IMR-90 (cell line): ENCODE measurements around the gene NRIP3. TPM values are rescaled to one million over a fixed set of nuclear protein-coding genes. Genes with fewer than 3 reads are reported as not detected.

Experiments used
- ATAC-seq: fragments of 200-7000 bp; cut with Tn5 transposase; 2 replicates; pipeline ENCODE4 v1.9.1; 2020; ENCODE audit warnings: low read depth, mild to moderate bottlenecking, moderate library complexity
- BruUV-seq: library from RNA; stranded (reverse); fragments of 400-500 nt; replicated peaks from 2 replicates; lab custom pipeline; 2021; lab: Mats Ljungman, UMichigan
- CTCF ChIA-PET: fragments of 300-600 bp; formaldehyde crosslinking; extraction: SDS; loops from one replicate; lab custom pipeline; 2021; ENCODE audit warnings: antibody characterized with exemption; lab: Yijun Ruan, JAX
- POLR2A ChIA-PET: fragments of 300-600 bp; sonication (Branson Sonifier 250); formaldehyde crosslinking; loops from one replicate; lab custom pipeline; 2022; ENCODE audit warnings: antibody characterized with exemption; ENCODE audit not compliant: unreplicated experiment; lab: Charles Lee
- DNase-seq: peaks from one replicate; pipeline ENCODE4 v3.0.0; 2013
- H2AFZ ChIP-seq: replicated peaks from 2 replicates; pipeline ENCODE3; 2013; ENCODE audit warnings: low read length, mild to moderate bottlenecking; ENCODE audit not compliant: poor library complexity
- H2AK5ac ChIP-seq: 2 replicates; pipeline ENCODE4 v1.6.1; 2013; ENCODE audit warnings: low read depth, low read length, inconsistent platforms
- H2AK9ac ChIP-seq: replicated peaks from 2 replicates; pipeline ENCODE3; 2013; ENCODE audit warnings: mild to moderate bottlenecking, low read depth, low read length, moderate library complexity; ENCODE audit not compliant: poor library complexity
- H2BK120ac ChIP-seq: 2 replicates; pipeline ENCODE4 v1.6.1; 2013; ENCODE audit warnings: low read depth, low read length, inconsistent platforms
- H2BK15ac ChIP-seq: 3 replicates; pipeline ENCODE4 v1.6.1; 2013; ENCODE audit warnings: low read depth, low read length, inconsistent platforms
- H2BK20ac ChIP-seq: 2 replicates; pipeline ENCODE4 v1.6.1; 2013; ENCODE audit warnings: low read depth, mild to moderate bottlenecking, inconsistent platforms, low read length, moderate library complexity
- H2BK5ac ChIP-seq: 2 replicates; pipeline ENCODE4 v1.6.1; 2013; ENCODE audit warnings: mild to moderate bottlenecking, low read depth, low read length, inconsistent platforms; ENCODE audit not compliant: poor library complexity, severe bottlenecking
- H3K14ac ChIP-seq: replicated peaks from 2 replicates; pipeline ENCODE4 v1.6.1; 2013; ENCODE audit warnings: low read depth, low read length, inconsistent platforms
- H3K18ac ChIP-seq: 2 replicates; pipeline ENCODE4 v1.6.1; 2013; ENCODE audit warnings: low read depth, low read length, control low read depth
- H3K23ac ChIP-seq: 2 replicates; pipeline ENCODE4 v1.6.1; 2013; ENCODE audit warnings: low read depth, low read length, inconsistent platforms
- H3K27ac ChIP-seq: 2 replicates; pipeline ENCODE4 v1.5.1; 2013; ENCODE audit warnings: mild to moderate bottlenecking, control low read depth, low read length; ENCODE audit not compliant: insufficient read depth
- H3K27me3 ChIP-seq: 2 replicates; pipeline ENCODE4 v1.6.1; 2013; ENCODE audit warnings: low read length; ENCODE audit not compliant: control insufficient read depth, insufficient read depth
- H3K36me3 ChIP-seq: 2 replicates; pipeline ENCODE4 v1.6.1; 2013; ENCODE audit warnings: low read length, mixed read lengths; ENCODE audit not compliant: control insufficient read depth, insufficient read depth
- H3K4ac ChIP-seq: 2 replicates; pipeline ENCODE4 v1.6.1; 2013; ENCODE audit warnings: low read depth, low read length, inconsistent platforms
- H3K4me1 ChIP-seq: 2 replicates; pipeline ENCODE4 v1.6.1; 2013; ENCODE audit warnings: low read length, mixed read lengths; ENCODE audit not compliant: control insufficient read depth, insufficient read depth
- H3K4me2 ChIP-seq: 2 replicates; pipeline ENCODE4 v1.6.1; 2013; ENCODE audit warnings: low read depth, mild to moderate bottlenecking, control low read depth, low read length, moderate library complexity
- H3K4me3 ChIP-seq: 2 replicates; pipeline ENCODE4 v1.5.1; 2013; ENCODE audit warnings: low read depth, mild to moderate bottlenecking, control low read depth, low read length, moderate library complexity; ENCODE audit not compliant: insufficient read depth
- H3K56ac ChIP-seq: 2 replicates; pipeline ENCODE4 v1.6.1; 2013; ENCODE audit warnings: low read length, inconsistent platforms; ENCODE audit not compliant: insufficient read depth; ENCODE audit errors: extremely low read depth
- H3K79me1 ChIP-seq, 2 experiments: 2 replicates each; pipeline ENCODE4 v1.6.1; 2013; ENCODE audit warnings: low read length in 2 of 2, inconsistent platforms in 1 of 2, low read depth in 1 of 2
- H3K9ac ChIP-seq: 2 replicates; pipeline ENCODE4 v1.6.1; 2013; ENCODE audit warnings: low read depth, low read length, control low read depth
- H3K9me1 ChIP-seq: 2 replicates; pipeline ENCODE4 v1.6.1; 2013; ENCODE audit warnings: low read length, inconsistent platforms; ENCODE audit not compliant: insufficient read depth
- H3K9me3 ChIP-seq: 2 replicates; pipeline ENCODE4 v1.6.1; 2013; ENCODE audit warnings: low read length; ENCODE audit not compliant: control insufficient read depth, insufficient read depth
- H4K20me1 ChIP-seq: 2 replicates; pipeline ENCODE4 v1.6.1; 2013; ENCODE audit warnings: low read length, inconsistent platforms; ENCODE audit not compliant: insufficient read depth
- H4K5ac ChIP-seq: 2 replicates; pipeline ENCODE4 v1.6.1; 2013; ENCODE audit warnings: mild to moderate bottlenecking, low read depth, low read length, control low read depth
- H4K8ac ChIP-seq, 2 experiments: 2 replicates each; pipeline ENCODE4 v1.6.1; 2013; ENCODE audit warnings: low read depth in 2 of 2, low read length in 2 of 2, control low read depth in 1 of 2, inconsistent platforms in 1 of 2
- H4K91ac ChIP-seq: 2 replicates; pipeline ENCODE4 v1.6.1; 2013; ENCODE audit warnings: low read depth, low read length, inconsistent platforms; ENCODE audit not compliant: insufficient read depth
- BHLHE40 ChIP-seq: fragments of 150-350 bp; IDR thresholded peaks from 2 replicates; pipeline ENCODE4 v1.6.1; 2016; ENCODE audit warnings: mild to moderate bottlenecking, low read depth, low read length
- CEBPB ChIP-seq: IDR thresholded peaks from 2 replicates; pipeline ENCODE4 v1.6.1; 2012; ENCODE audit warnings: low read depth, low read length, improper control_type of control experiment
- CHD1 ChIP-seq: IDR thresholded peaks from 2 replicates; pipeline ENCODE4 v1.6.1; 2012; ENCODE audit warnings: low read depth, low read length, improper control_type of control experiment
- FOS ChIP-seq: fragments of 150-350 bp; IDR thresholded peaks from 2 replicates; pipeline ENCODE4 v1.6.1; 2016; ENCODE audit warnings: low read depth, low read length
- MAFK ChIP-seq: IDR thresholded peaks from 2 replicates; pipeline ENCODE4 v1.6.1; 2012; ENCODE audit warnings: low read depth, low read length, improper control_type of control experiment
- RAD21 ChIP-seq: IDR thresholded peaks from 2 replicates; pipeline ENCODE4 v1.6.1; 2012; ENCODE audit warnings: low read length, improper control_type of control experiment
- RCOR1 ChIP-seq: IDR thresholded peaks from 2 replicates; pipeline ENCODE4 v1.6.1; 2012; ENCODE audit warnings: mild to moderate bottlenecking, low read length, improper control_type of control experiment; ENCODE audit not compliant: insufficient replicate concordance
- RFX5 ChIP-seq: IDR thresholded peaks from 2 replicates; pipeline ENCODE4 v1.8.0; 2012; ENCODE audit warnings: low read depth, mild to moderate bottlenecking, low read length, moderate library complexity
- SMC3 ChIP-seq: fragments of 150-350 bp; IDR thresholded peaks from 2 replicates; pipeline ENCODE4 v1.6.1; 2016; ENCODE audit warnings: low read depth, mild to moderate bottlenecking, antibody characterized with exemption, low read length, moderate library complexity
- WGBS, 2 experiments: methylation state at CpG; one replicate each; pipeline versions ENCODE4 v1.1.5 to v1.1.7; 2013; ENCODE audit warnings: missing lambda C conversion rate in 2 of 2; ENCODE audit not compliant: insufficient read length in 1 of 2; ENCODE audit errors: extremely low coverage in 2 of 2; 5-methylcytosine and 5-hydroxymethylcytosine counted together
- dilution Hi-C: fragments of 300-500 bp; cut with HindIII; formaldehyde crosslinking; loops from one replicate; pipeline ENCODE4 v1.14.3; 2018; ENCODE audit warnings: low sequenced_read_pairs; ENCODE audit not compliant: unreplicated experiment
- in situ Hi-C: fragments of 300-500 bp; cut with MboI; formaldehyde crosslinking; loops from 3 replicates; pipeline ENCODE4 v1.14.3; 2019; ENCODE audit warnings: low sequenced_read_pairs, inconsistent platforms, mixed read lengths
- intact Hi-C: fragments of 100-400 bp; cut with micrococcal nuclease; formaldehyde crosslinking; loops from 2 replicates; pipeline ENCODE4 v1.10.0; 2022
- polyA plus RNA-seq, 3 experiments: library from polyadenylated mRNA; depleted of rRNA; stranded (reverse); fragments of >200 nt; gene quantifications; 2 replicates each; pipeline ENCODE4 v1.2.3, GENCODE V29; 2012; ENCODE audit warnings: low replicate concordance in 1 of 3
- total RNA-seq: library from RNA; depleted of rRNA; stranded (reverse); fragments of >200 nt; gene quantifications from 2 replicates; pipeline ENCODE4 v1.2.3, GENCODE V29; 2012
- TF ChIP-seq, protein P1 (sequence below): fragments of 150-350 bp; IDR thresholded peaks from 2 replicates; pipeline ENCODE4 v1.6.1; 2016; ENCODE audit warnings: low read depth, mild to moderate bottlenecking, low read length, moderate library complexity, borderline replicate concordance
- TF ChIP-seq, protein P2 (sequence below): conservative IDR thresholded peaks from 2 replicates; pipeline ENCODE4 v1.5.1; 2012; ENCODE audit warnings: mild to moderate bottlenecking, low read depth, low read length, improper control_type of control experiment

NRIP3 gene
- total and polyA plus RNA-seq, 2 of the 4 experiments (the other 2 are of a cell fraction), result 11.5 to 43.6 TPM

GRCh38 chr11:9003573-9004182, at the start of gene NRIP3 (continued):
- TF ChIP-seq MAFK (no peak), SMC3 (no peak)
- TF ChIP-seq, protein P1, sequence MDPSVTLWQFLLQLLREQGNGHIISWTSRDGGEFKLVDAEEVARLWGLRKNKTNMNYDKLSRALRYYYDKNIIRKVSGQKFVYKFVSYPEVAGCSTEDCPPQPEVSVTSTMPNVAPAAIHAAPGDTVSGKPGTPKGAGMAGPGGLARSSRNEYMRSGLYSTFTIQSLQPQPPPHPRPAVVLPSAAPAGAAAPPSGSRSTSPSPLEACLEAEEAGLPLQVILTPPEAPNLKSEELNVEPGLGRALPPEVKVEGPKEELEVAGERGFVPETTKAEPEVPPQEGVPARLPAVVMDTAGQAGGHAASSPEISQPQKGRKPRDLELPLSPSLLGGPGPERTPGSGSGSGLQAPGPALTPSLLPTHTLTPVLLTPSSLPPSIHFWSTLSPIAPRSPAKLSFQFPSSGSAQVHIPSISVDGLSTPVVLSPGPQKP, result no peak

DNA sequence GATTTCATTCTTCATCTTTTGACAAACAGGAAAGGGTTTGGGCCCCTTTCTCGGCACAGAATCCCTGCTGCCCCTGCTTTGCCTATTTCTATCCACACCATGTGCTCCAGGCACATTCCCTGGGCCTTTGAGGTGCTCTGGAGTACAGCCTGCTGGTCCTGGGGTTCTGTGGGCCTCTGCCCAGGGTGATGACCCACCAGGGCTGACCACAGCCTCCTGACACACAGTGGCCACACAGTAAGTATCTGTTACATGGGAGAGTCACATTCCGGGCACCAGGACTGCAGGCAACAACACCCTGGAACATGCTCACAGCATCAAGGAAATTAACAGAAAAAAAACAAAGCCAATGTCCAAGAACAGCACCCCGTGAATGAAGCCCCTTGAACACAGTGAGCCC, 48.5 kb upstream of the NRIP3 start:
- POLR2A ChIA-PET, result interaction anchor here (0.7 kb wide), 1 partner anchor 23 kb away, joined by 3 read pairs; no protein-coding TSS in a partner anchor
- DNase-seq, result no peak
- H4K5ac ChIP-seq, result no peak overlapping the region
- H4K20me1 ChIP-seq, result no peaks in the 10 kb centered on the region
- H3K56ac ChIP-seq, result no peak overlapping the region
- no peak overlapping the region for H3K4me2 ChIP-seq
- H3K4ac ChIP-seq, result no peak overlapping the region; the same call in 1 of the 2 replicates
- H2BK5ac ChIP-seq, result no peak overlapping the region
- no peak overlapping the region for H2AK9ac ChIP-seq
- no peak overlapping the region for H3K18ac ChIP-seq
- CTCF ChIA-PET, result no interaction called here
- intact Hi-C loops (no loop called here), dilution Hi-C loops (no loop called here), in situ Hi-C loops (no loop called here)
- 0 out of 2 replicates have a peak overlapping the region, but pooled peaks have one; percentile 82 for H2BK20ac ChIP-seq
- H4K91ac ChIP-seq, result no peak overlapping the region
- no CpG with 5 or more reads among the region's 3 CpGs for WGBS, 2 experiments
- H2AFZ ChIP-seq, result peak overlapping the region; percentile 36
- H3K79me1 ChIP-seq, result no peaks in the 10 kb centered on the region; a peak in 1 of 4 replicates
- no peak overlapping the region for H2BK120ac ChIP-seq
- H3K23ac ChIP-seq, result no peak overlapping the region
- H2AK5ac ChIP-seq, result no peak overlapping the region
- no peaks in the 10 kb centered on the region for H3K36me3 ChIP-seq
- peaks cover 9% of the 10 kb centered on the region for H3K4me1 ChIP-seq
- peak overlapping the region; percentile 41; the same call in 1 of the 2 replicates for H3K14ac ChIP-seq
- no peak overlapping the region for H2BK15ac ChIP-seq
- H4K8ac ChIP-seq, result no peak overlapping the region
- peaks cover 12% of the 10 kb centered on the region for H3K9me1 ChIP-seq
- no peak overlapping the region for H3K27ac ChIP-seq
- no peak for ATAC-seq
- H3K9ac ChIP-seq, result no peak overlapping the region
- no TSS peak for BruUV-seq
- H3K9me3 ChIP-seq, result no peaks in the 10 kb centered on the region
- H3K4me3 ChIP-seq, result no peak overlapping the region
- no peaks in the 10 kb centered on the region for H3K27me3 ChIP-seq
- no peak for TF ChIP-seq BHLHE40
- no peak for TF ChIP-seq CHD1
- TF ChIP-seq CEBPB, result no peak
- TF ChIP-seq, protein P2, sequence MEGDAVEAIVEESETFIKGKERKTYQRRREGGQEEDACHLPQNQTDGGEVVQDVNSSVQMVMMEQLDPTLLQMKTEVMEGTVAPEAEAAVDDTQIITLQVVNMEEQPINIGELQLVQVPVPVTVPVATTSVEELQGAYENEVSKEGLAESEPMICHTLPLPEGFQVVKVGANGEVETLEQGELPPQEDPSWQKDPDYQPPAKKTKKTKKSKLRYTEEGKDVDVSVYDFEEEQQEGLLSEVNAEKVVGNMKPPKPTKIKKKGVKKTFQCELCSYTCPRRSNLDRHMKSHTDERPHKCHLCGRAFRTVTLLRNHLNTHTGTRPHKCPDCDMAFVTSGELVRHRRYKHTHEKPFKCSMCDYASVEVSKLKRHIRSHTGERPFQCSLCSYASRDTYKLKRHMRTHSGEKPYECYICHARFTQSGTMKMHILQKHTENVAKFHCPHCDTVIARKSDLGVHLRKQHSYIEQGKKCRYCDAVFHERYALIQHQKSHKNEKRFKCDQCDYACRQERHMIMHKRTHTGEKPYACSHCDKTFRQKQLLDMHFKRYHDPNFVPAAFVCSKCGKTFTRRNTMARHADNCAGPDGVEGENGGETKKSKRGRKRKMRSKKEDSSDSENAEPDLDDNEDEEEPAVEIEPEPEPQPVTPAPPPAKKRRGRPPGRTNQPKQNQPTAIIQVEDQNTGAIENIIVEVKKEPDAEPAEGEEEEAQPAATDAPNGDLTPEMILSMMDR, result no peak
- TF ChIP-seq RCOR1, result no peak
- no peak for TF ChIP-seq MAFK
- no peak for TF ChIP-seq RFX5
- TF ChIP-seq FOS, result no peak
- TF ChIP-seq, protein P1, result no peak
- TF ChIP-seq RAD21, result no peak
